Progenitor cell of endocrine pancreas (in vitro differentiated cells): Measurements from ENCODE around the gene GNS. TPM values are rescaled to one million over a fixed set of nuclear protein-coding genes. Genes with fewer than 3 reads are reported as not detected.

Experiments used
- DNase-seq: peaks from one replicate; pipeline ENCODE4 v3.0.0; 2021; ENCODE audit warnings: low spot score; ENCODE audit not compliant: unreplicated experiment
- H3K27ac Mint-ChIP-seq: 2 replicates; pipeline ENCODE4 v1.8.0; 2021; ENCODE audit warnings: mild to moderate bottlenecking, moderate library complexity, mixed read lengths
- H3K27me3 Mint-ChIP-seq: 2 replicates; pipeline ENCODE4 v1.8.0; 2021; ENCODE audit warnings: mixed read lengths
- H3K36me3 Mint-ChIP-seq: 2 replicates; pipeline ENCODE4 v1.8.0; 2022; ENCODE audit warnings: mixed read lengths; ENCODE audit not compliant: insufficient read depth
- H3K4me1 Mint-ChIP-seq: 2 replicates; pipeline ENCODE4 v1.8.0; 2021; ENCODE audit warnings: low read depth, mixed read lengths
- H3K4me3 Mint-ChIP-seq: 2 replicates; pipeline ENCODE4 v1.8.0; 2021; ENCODE audit warnings: low read depth, mild to moderate bottlenecking, moderate library complexity, mixed read lengths
- H3K9me3 Mint-ChIP-seq: 2 replicates; pipeline ENCODE4 v1.8.0; 2021; ENCODE audit warnings: low read depth, mixed read lengths
- CTCF ChIP-seq: fragments of 200-600 bp; sonication (generic); IDR thresholded peaks from one replicate; pipeline ENCODE4 v1.5.0; 2021; ENCODE audit warnings: antibody characterized with exemption, mild to moderate bottlenecking; ENCODE audit not compliant: unreplicated experiment
- total RNA-seq: library from RNA; stranded (reverse); gene quantifications from 2 replicates; pipeline ENCODE4 v1.2.1, GENCODE V29; 2021

Gene GNS
- total RNA-seq, 1 donor from 2014 or later = 78.8 TPM

DNA sequence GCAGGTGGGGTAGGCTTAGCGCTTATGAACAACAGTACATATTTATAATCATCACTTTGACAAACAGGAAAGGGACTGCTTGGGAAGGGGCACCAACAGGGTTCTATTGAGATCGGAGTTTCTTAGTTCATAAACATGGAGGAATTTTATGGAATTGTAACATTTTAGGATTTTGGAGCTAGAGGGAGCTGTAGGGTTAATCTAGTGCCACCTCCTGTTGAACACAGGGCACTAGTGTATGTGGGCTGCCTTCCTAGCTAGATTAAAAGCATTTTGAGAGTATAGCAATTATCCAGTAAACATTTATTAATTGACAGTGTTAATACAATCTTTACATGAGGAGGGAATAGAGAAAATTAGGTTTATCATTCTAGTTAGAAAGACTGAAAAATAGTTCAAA lies 42.2 kb upstream of the GNS start:
- TF ChIP-seq CTCF = peak; percentile 23
- peaks cover 10% of the 10 kb centered on the region for H3K4me1 Mint-ChIP-seq
- DNase-seq = no peak
- no peaks in the 10 kb centered on the region for H3K36me3 Mint-ChIP-seq
- no peaks in the 10 kb centered on the region for H3K9me3 Mint-ChIP-seq
- H3K27me3 Mint-ChIP-seq = peaks cover 10% of the 10 kb centered on the region
- no peak overlapping the region for H3K4me3 Mint-ChIP-seq
- no peak overlapping the region for H3K27ac Mint-ChIP-seq

DNA sequence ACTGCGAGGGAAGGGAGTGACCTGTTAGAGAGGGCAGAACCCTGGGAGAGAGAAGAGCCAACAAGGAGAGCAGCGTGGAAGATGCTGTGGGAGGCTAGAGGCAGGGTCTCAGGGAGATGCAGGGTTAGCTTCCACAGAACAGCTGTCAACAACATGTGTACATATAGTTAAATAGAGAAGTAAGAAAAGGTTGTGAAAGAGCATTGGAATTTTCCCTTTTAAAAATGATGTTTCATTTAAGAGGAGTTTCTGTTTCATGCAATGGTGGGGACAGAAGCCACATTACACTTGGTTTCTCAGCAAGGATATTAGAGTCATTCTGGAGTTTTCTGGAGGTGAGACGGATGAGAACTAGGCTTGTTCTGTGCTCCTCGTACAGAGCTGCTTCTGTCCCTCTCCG lies 41.4 kb upstream of the GNS start:
- H3K4me1 Mint-ChIP-seq = peaks cover 13% of the 10 kb centered on the region
- no peak for TF ChIP-seq CTCF
- no peaks in the 10 kb centered on the region for H3K36me3 Mint-ChIP-seq
- H3K27me3 Mint-ChIP-seq = peaks cover 10% of the 10 kb centered on the region
- H3K27ac Mint-ChIP-seq = no peak overlapping the region
- no peaks in the 10 kb centered on the region for H3K9me3 Mint-ChIP-seq
- no peak overlapping the region for H3K4me3 Mint-ChIP-seq
- DNase-seq = no peak

- Mint-ChIP-seq H3K27me3 (peaks cover 5% of the 10 kb centered on the region), H3K9me3 (no peaks in the 10 kb centered on the region), H3K4me3 (no peak overlapping the region), H3K36me3 (no peaks in the 10 kb centered on the region), H3K27ac (no peak overlapping the region), H3K4me1 (peaks cover 13% of the 10 kb centered on the region)
- no peak for DNase-seq
- TF ChIP-seq CTCF = no peak
Observed at GRCh38 chr12:64798165-64798564, 39.0 kb upstream of the GNS start.

DNA sequence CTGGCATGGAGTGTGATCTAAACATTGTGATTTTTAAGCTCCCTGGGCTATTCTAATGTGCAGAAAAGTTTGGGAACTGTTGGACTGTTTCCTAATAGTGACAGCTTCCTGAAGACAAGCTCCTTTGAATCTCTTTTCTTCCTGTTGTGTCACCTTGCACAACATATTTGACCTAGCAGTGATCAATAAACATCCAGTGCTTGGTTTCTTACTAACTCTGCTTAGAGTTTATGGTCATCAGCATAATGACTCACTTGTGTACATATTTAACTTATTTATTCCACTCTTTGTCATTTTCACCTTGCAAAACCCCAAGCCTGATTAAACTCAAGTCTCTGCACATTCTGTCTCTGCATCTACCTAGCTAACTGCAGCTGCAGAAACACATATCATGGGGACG lies 38.0 kb upstream of the GNS start:
- no peak for DNase-seq
- no peak for TF ChIP-seq CTCF
- Mint-ChIP-seq H3K9me3 (no peaks in the 10 kb centered on the region), H3K27me3 (peaks cover 5% of the 10 kb centered on the region), H3K36me3 (no peaks in the 10 kb centered on the region), H3K4me1 (peaks cover 13% of the 10 kb centered on the region), H3K4me3 (no peak overlapping the region), H3K27ac (no peak overlapping the region)

- Mint-ChIP-seq H3K4me3 (no peak overlapping the region), H3K4me1 (peaks cover 13% of the 10 kb centered on the region), H3K36me3 (no peaks in the 10 kb centered on the region), H3K27ac (peak overlapping the region; percentile 60), H3K9me3 (no peaks in the 10 kb centered on the region), H3K27me3 (peaks cover 5% of the 10 kb centered on the region)
- peak; percentile 29 for DNase-seq
- TF ChIP-seq CTCF = peak; percentile 91
Observed at GRCh38 chr12:64796205-64796845, 37.1 kb upstream of the GNS start.
